Bronchial epithelial cell (primary cell): ENCODE data around the gene ZNF618. TPM values are rescaled to one million over a fixed set of nuclear protein-coding genes. Genes with fewer than 3 reads are reported as not detected.

Experiments
- DNase-seq: peaks from one replicate; pipeline ENCODE4 v3.0.0-alpha.2; 2010; ENCODE audit warnings: low read depth
- FAIRE-seq: peaks from 2 replicates; lab custom pipeline; 2011; peaks lifted over from hg19 to GRCh38; lab: Jason Lieb, UNC
- H3K27me3 ChIP-seq: 2 replicates; pipeline ENCODE4 v1.5.1; 2011; ENCODE audit warnings: low read length; ENCODE audit not compliant: control insufficient read depth, insufficient read depth
- H3K36me3 ChIP-seq: 2 replicates; pipeline ENCODE4 v1.5.1; 2011; ENCODE audit warnings: low read length; ENCODE audit not compliant: control insufficient read depth, insufficient read depth
- H3K4me3 ChIP-seq: 2 replicates; pipeline ENCODE4 v1.5.1; 2011; ENCODE audit warnings: mild to moderate bottlenecking, low read depth, low read length, control low read depth
- total RNA-seq: library from RNA; depleted of rRNA; stranded (reverse); fragments of >200 nt; gene quantifications from 2 replicates; pipeline ENCODE4 v1.2.1, GENCODE V29; 2014
- TF ChIP-seq, protein P1 (sequence below): IDR thresholded peaks from 2 replicates; pipeline ENCODE4 v1.5.1; 2011; ENCODE audit warnings: mild to moderate bottlenecking, moderate library complexity, low read length, control low read depth, inconsistent platforms; ENCODE audit not compliant: insufficient read depth, severe bottlenecking

Gene ZNF618
- total RNA-seq, 1 donor from 2014 or later: 1.6 TPM

DNA sequence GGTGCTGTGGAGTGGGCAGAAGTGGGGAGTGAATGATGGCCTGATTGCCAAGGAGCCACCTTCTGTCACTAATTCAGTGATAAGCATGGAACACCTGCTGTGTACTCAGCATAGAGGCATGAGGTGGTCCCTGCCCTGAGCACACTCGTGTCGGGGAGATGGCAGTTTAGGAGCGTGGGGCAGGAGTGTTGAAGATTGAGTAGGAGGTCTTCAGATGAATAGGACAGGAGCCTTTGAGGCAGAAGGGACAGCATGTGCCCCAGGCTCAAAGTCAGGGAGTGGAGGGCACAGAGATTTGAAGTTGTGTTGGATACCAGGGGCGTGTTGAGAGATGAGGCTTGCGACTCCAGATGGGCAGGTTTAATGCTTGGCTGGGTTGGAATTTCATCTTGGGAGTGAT, 55.0 kb downstream of the ZNF618 start:
- H3K36me3 ChIP-seq: no peaks in the 10 kb centered on the region
- DNase-seq (no peak), FAIRE-seq (no peak)
- H3K4me3 ChIP-seq: no peak overlapping the region
- TF ChIP-seq, protein P1, sequence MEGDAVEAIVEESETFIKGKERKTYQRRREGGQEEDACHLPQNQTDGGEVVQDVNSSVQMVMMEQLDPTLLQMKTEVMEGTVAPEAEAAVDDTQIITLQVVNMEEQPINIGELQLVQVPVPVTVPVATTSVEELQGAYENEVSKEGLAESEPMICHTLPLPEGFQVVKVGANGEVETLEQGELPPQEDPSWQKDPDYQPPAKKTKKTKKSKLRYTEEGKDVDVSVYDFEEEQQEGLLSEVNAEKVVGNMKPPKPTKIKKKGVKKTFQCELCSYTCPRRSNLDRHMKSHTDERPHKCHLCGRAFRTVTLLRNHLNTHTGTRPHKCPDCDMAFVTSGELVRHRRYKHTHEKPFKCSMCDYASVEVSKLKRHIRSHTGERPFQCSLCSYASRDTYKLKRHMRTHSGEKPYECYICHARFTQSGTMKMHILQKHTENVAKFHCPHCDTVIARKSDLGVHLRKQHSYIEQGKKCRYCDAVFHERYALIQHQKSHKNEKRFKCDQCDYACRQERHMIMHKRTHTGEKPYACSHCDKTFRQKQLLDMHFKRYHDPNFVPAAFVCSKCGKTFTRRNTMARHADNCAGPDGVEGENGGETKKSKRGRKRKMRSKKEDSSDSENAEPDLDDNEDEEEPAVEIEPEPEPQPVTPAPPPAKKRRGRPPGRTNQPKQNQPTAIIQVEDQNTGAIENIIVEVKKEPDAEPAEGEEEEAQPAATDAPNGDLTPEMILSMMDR: no peak
- no peaks in the 10 kb centered on the region for H3K27me3 ChIP-seq

DNA sequence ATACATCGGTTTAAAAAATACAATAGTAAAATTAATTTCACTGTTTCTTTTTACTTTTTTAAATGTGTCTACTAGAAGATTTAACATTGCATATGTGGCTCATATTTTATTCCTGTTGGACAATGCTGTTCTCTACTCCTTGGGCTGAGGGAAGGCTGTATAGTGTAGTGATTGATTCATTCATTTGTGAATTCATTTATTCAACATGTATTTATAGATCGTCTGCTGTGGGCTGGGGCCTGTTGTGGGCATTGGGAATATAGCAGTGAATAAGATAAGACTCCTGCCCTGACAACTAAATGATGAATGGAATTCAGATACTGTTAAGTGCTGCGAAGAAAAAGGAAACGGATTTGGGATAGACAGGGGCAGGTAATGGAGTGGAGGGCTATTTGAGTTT, 55.7 kb downstream of the ZNF618 start:
- H3K27me3 ChIP-seq: no peaks in the 10 kb centered on the region

DNA sequence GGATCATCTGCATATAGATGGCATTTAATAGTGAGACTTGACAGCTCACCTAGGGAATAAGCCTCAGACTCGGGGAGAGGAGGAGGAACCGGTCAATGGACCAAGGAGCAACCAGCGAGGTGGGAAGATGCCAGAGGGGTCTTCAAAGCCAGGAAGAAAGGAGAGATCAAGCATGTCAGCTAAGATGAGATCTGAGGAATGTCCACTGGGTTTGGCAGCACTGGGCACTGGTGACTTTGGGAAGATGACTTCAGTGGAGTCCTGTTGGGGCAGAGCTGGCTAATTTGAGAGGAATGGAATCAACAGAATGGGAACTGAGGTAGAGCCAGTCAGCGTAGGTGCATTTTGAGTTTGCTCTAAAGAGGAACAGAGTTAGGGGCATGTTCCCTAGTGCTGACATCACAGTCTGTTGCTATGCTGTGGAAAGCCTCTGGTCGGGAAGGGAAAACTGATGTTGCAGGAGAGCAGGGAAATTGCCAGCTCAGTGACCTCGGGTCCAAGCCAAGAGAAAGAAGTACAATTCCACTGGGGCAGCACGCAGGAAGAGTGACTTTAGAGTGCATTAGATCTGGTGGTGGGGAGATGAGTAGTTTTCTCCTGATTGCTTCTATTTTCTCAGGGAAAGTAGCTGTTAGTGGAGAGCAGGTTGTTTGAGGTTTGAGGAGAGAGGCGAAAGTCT, 56.9 kb downstream of the ZNF618 start:
- no peak for DNase-seq
- Histone ChIP-seq H3K36me3 (no peaks in the 10 kb centered on the region), H3K4me3 (no peak overlapping the region), H3K27me3 (no peaks in the 10 kb centered on the region)
- TF ChIP-seq, protein P1: no peak
- peak; percentile 89 for FAIRE-seq

More for the DNA sequence above, 55.7 kb downstream of the ZNF618 start:
- TF ChIP-seq, protein P1: no peak
- Histone ChIP-seq H3K4me3 (no peak overlapping the region), H3K36me3 (no peaks in the 10 kb centered on the region)
- DNase-seq: no peak
- FAIRE-seq: no peak

DNA sequence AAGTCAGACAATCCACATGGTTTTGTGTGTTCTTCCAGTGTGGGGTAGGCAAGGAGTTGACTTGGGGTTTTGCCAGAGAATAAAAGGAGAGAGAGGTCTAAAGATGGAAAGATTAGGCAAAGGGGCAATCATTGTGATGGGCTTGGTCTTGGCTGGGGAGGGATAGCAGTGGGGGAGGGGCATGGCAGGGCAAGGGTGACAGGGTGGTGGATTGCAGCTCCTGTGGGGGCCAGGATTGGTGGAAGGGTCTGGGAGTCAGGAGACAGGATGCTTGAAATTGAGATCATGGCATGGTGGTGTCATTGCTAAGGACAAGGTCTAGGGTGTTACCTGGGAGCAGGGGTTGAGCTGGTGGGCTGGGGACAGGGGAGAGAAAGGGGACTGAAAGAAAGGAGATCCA, 57.6 kb downstream of the ZNF618 start:
- TF ChIP-seq, protein P1: no peak
- Histone ChIP-seq H3K27me3 (no peaks in the 10 kb centered on the region), H3K36me3 (no peaks in the 10 kb centered on the region), H3K4me3 (no peak overlapping the region)
- no peak for DNase-seq
- no peak for FAIRE-seq

DNA sequence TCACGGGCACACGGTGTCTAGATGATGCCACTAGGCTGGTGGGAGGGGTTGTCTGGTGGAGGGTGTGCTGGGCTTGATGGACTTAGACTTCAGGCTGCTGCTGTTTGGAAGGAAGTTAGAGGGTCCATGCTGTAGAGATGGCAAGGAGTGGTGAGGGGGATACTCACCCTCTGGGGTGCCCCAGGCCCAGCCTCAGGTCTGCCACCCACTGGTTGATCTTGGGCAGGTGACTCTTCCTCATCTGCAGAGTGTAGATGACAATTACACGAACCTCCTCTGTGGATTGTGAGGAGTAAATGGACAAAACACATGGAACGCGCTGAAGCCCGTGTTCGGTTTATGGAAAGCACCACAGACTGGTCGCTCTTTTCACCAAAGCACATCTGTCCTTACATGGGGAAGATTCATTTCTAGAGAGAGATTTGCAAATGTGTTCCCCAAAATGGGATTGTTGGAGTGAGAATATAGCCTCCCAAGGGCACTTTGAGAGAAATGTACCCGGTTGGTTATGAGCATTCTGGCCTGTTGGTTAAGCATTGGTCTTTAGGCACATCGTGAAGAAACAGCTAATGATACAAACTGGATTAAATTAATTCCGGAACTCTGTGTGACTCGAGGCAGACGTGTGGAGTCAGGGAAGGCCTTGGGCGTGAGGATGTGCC, 58.2 kb downstream of the ZNF618 start:
- DNase-seq (no peak), FAIRE-seq (no peak)
- TF ChIP-seq, protein P1: no peak
- no peaks in the 10 kb centered on the region for H3K36me3 ChIP-seq
- no peaks in the 10 kb centered on the region for H3K27me3 ChIP-seq
- H3K4me3 ChIP-seq: no peak overlapping the region
